Measurements from ENCODE around the gene TMEM175.

GRCh38 chr4:955931-956381, 23.7 kb downstream of the TMEM175 start:
- TF ChIP-seq CTCF (IDR thresholded peaks at IDR 0.05) (no peak), POLR2AphosphoS5 (IDR thresholded peaks at IDR 0.05) (no peak)

All from breast epithelium (tissue), 3 donors.